Measurements from ENCODE around the gene ADRA2B.

Gene ADRA2B

GRCh38 chr2:96111823-96112500 lies 4.4 kb downstream of the ADRA2B start:
- Histone ChIP-seq H3K27me3 (peaks cover 20% of the 10 kb centered on the region), H3K4me1 (peaks cover 70% of the 10 kb centered on the region), H3K9ac (no peak overlapping the region), H3K4me2 (peak overlapping the region; percentile 19; the same call in 1 of the 2 replicates), H3K36me3 (no peaks in the 10 kb centered on the region), H3K4me3 (no peak overlapping the region), H3K9me3 (no peaks in the 10 kb centered on the region), H4K20me1 (no peaks in the 10 kb centered on the region), H3K27ac (peak overlapping the region; percentile 44; the same call in 1 of the 2 replicates)
- TF ChIP-seq Cebpa-rat (IDR thresholded peaks at IDR 0.05) = no peak

GRCh38 chr2:96111257-96111640 lies 5.1 kb downstream of the ADRA2B start:
- Histone ChIP-seq H3K4me2 (no peak overlapping the region), H3K9ac (no peak overlapping the region), H3K36me3 (no peaks in the 10 kb centered on the region), H3K27ac (no peak overlapping the region), H3K4me3 (no peak overlapping the region), H3K4me1 (peaks cover 72% of the 10 kb centered on the region), H3K9me3 (no peaks in the 10 kb centered on the region), H3K27me3 (peaks cover 14% of the 10 kb centered on the region), H4K20me1 (no peaks in the 10 kb centered on the region)
- no peak for TF ChIP-seq Cebpa-rat (IDR thresholded peaks at IDR 0.05)

DNA sequence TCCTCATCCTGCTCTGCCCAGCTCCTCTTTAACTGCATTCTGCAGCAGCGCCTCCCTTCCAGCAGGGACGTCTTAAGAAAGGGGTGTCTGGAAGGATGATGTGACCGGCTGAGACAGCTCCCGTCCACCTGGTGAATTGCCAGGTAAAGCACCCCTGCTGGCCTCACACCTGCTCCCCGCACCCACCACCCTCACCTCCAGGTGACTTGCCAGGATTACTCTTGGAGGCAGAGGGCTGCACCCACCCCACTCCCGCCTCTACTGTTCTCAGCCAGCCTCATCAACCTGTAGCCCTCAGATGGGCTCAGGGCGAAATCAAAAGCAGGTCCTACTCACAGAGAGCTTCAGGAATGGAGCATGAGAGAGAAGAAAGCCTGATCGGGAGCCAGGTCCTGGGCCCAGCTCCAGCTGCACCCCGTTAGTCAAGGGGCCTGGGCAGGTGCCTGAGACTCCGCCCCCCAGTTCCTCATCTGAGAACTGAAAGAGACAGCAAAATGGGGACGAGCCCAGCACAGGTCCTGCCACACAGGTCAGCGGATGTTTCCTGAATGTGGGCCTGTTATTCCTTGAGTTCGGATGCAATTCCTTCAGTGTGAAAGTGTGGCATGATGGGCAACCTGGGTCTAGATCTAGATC lies 5.6 kb downstream of the ADRA2B start:
- Histone ChIP-seq H3K4me2 (no peak overlapping the region), H3K27ac (no peak overlapping the region), H3K9me3 (peaks cover 3% of the 10 kb centered on the region), H3K36me3 (no peaks in the 10 kb centered on the region), H4K20me1 (no peaks in the 10 kb centered on the region), H3K4me3 (no peak overlapping the region), H3K4me1 (peaks cover 67% of the 10 kb centered on the region), H3K9ac (no peak overlapping the region), H3K27me3 (peaks cover 9% of the 10 kb centered on the region)
- no peak for TF ChIP-seq Cebpa-rat (IDR thresholded peaks at IDR 0.05)

GRCh38 chr2:96109931-96110511 lies 6.3 kb downstream of the ADRA2B start:
- no peak overlapping the region for H3K27ac ChIP-seq
- peaks cover 11% of the 10 kb centered on the region for H3K9me3 ChIP-seq
- H3K27me3 ChIP-seq = peaks cover 2% of the 10 kb centered on the region
- no peaks in the 10 kb centered on the region for H4K20me1 ChIP-seq
- no peak overlapping the region for H3K9ac ChIP-seq
- H3K4me2 ChIP-seq = no peak overlapping the region
- H3K36me3 ChIP-seq = no peaks in the 10 kb centered on the region
- no peak for TF ChIP-seq Cebpa-rat (IDR thresholded peaks at IDR 0.05)
- H3K4me1 ChIP-seq = peaks cover 59% of the 10 kb centered on the region
- H3K4me3 ChIP-seq = no peak overlapping the region

GRCh38 chr2:96109361-96109680 lies 7.0 kb downstream of the ADRA2B start:
- H3K9ac ChIP-seq = no peak overlapping the region
- no peak overlapping the region for H3K27ac ChIP-seq
- H3K9me3 ChIP-seq = peaks cover 13% of the 10 kb centered on the region
- H3K36me3 ChIP-seq = no peaks in the 10 kb centered on the region
- H3K4me1 ChIP-seq = peaks cover 58% of the 10 kb centered on the region
- no peak overlapping the region for H3K4me3 ChIP-seq
- no peaks in the 10 kb centered on the region for H3K27me3 ChIP-seq
- peak overlapping the region; percentile 74 for H3K4me2 ChIP-seq
- no peaks in the 10 kb centered on the region for H4K20me1 ChIP-seq
- no peak for TF ChIP-seq Cebpa-rat (IDR thresholded peaks at IDR 0.05)

DNA sequence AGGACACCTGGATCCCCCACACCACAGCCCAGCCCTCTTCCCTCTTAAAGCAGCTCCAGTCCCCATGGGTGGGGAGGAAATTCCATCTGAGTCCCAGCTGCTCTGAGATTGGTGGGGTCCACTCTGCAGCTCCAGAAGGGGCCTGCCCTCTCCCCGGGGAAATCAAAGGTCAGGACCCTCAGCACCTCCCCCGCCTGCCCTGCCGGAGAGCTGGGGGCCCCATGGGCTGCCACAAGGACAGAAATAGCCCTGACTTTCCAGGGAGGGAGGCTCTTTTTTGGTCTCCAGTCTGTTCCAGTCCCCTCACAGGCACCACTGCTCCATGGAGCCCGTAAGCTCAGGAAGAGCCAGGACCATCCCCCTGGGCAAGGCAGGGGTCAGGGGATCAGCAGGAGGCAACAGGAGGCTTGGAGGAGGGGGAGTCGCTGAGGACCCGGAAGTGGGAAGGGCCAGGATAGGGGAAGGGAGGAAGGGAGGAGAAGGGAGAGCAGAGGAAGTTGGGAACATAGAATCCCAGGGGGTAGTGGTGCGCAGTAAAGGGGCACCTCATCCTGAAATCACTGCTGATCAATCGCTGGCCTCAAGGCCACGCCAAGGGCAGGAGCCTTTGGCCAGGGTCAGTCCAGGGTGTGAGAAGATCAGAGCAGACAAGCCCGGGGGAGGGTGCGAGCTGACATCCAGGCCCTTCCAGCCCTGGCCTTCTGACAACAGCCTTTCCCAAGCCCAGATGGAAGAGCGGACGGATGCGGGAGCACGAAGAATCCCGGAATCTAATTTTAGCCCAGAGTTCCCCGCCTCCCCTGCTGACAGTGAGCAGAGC lies 7.6 kb downstream of the ADRA2B start:
- H3K9ac ChIP-seq = 0 out of 2 replicates have a peak overlapping the region, but pooled peaks have one; percentile 9
- H3K4me3 ChIP-seq = no peak overlapping the region
- no peaks in the 10 kb centered on the region for H3K27me3 ChIP-seq
- no peaks in the 10 kb centered on the region for H3K36me3 ChIP-seq
- H3K4me2 ChIP-seq = peak overlapping the region; percentile 74
- H4K20me1 ChIP-seq = no peaks in the 10 kb centered on the region
- H3K4me1 ChIP-seq = peaks cover 56% of the 10 kb centered on the region
- TF ChIP-seq Cebpa-rat (IDR thresholded peaks at IDR 0.05) = no peak
- peak overlapping the region; percentile 69 for H3K27ac ChIP-seq
- peaks cover 13% of the 10 kb centered on the region for H3K9me3 ChIP-seq

DNA sequence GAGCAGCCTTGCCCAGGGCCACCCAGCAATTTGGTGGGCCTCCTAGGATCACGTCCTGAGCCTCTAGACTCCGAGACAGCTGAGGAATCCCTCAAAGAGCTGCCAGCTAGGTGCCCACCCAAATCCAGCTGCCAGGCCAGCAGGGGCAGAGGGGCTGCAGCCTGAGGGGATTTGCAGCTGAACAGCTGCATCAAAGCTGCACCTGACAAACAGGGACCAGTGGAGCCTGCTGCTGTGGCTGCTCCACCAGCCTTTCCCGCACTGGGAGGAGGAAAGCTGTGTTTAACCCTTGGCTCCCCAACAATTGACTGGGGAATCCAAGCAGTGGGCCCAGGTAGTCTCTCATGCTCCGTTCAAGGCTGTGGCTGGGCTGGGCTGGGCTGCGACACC lies 8.2 kb downstream of the ADRA2B start:
- Histone ChIP-seq H3K4me1 (peaks cover 56% of the 10 kb centered on the region), H3K36me3 (no peaks in the 10 kb centered on the region), H3K4me2 (peak overlapping the region; percentile 74), H3K9ac (0 out of 2 replicates have a peak overlapping the region, but pooled peaks have one; percentile 9), H3K4me3 (no peak overlapping the region), H4K20me1 (no peaks in the 10 kb centered on the region), H3K9me3 (peaks cover 13% of the 10 kb centered on the region), H3K27ac (peak overlapping the region; percentile 69), H3K27me3 (no peaks in the 10 kb centered on the region)
- TF ChIP-seq Cebpa-rat (IDR thresholded peaks at IDR 0.05) = no peak

GRCh38 chr2:96107708-96108065 lies 8.7 kb downstream of the ADRA2B start:
- Histone ChIP-seq H4K20me1 (no peaks in the 10 kb centered on the region), H3K4me3 (no peak overlapping the region), H3K9me3 (peaks cover 13% of the 10 kb centered on the region), H3K4me2 (peak overlapping the region; percentile 74), H3K27ac (peak overlapping the region; percentile 69), H3K4me1 (peaks cover 56% of the 10 kb centered on the region), H3K9ac (0 out of 2 replicates have a peak overlapping the region, but pooled peaks have one; percentile 9), H3K36me3 (no peaks in the 10 kb centered on the region), H3K27me3 (no peaks in the 10 kb centered on the region)
- TF ChIP-seq Cebpa-rat (IDR thresholded peaks at IDR 0.05) = no peak

DNA sequence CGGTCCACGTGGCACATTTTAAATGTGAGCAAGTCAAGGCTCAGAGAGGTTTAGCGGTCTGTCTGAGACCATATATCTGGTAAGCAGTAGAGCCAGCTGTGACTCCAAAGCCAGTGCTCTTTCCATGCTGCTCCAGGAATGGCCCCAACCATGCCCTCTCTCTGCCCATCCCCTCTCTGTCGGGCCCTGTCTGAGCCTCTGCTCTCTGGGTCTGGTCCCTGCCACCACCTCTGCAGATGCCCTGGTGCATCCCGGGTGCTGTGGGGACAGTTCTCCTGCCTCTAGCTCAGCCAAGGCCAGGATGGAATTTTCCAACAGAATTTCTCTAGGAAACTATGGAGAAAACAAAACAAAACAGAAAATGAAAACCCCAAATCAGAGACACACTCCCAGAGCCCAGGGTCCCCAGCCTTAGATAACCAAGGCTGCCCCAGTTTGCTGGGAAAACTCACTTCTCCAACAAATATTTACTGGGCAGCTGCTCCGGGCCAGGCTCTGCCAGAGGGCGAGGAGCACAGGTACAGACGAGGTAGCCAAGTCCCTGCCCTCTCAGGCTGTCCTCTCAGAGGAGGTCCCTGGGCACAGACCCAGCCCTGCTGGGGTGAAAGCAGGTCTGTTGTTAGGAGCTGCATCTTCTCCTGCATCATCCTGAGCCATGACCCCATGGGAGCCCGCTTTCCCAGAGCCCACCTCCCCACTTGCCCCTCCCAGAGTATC lies 9.2 kb downstream of the ADRA2B start:
- Histone ChIP-seq H3K4me3 (no peak overlapping the region), H3K27me3 (no peaks in the 10 kb centered on the region), H3K9ac (0 out of 2 replicates have a peak overlapping the region, but pooled peaks have one; percentile 9), H3K36me3 (no peaks in the 10 kb centered on the region), H3K27ac (no peak overlapping the region), H3K9me3 (peaks cover 13% of the 10 kb centered on the region), H3K4me2 (peak overlapping the region; percentile 74), H3K4me1 (peaks cover 56% of the 10 kb centered on the region), H4K20me1 (no peaks in the 10 kb centered on the region)
- no peak for TF ChIP-seq Cebpa-rat (IDR thresholded peaks at IDR 0.05)

All from BLaER1 (cell line).